Stimulated activated CD8-positive, alpha-beta memory T cell treated with anti-CD3 and anti-CD28 coated beads, Interleukin-7, amount 100 ng/mL, for 24 hours (primary cell): Measurements from ENCODE around the gene KRTAP3-2.

ENCODE experiments used
- DNase-seq: peaks from one replicate; pipeline ENCODE4 v3.0.0-alpha.2; 2020; ENCODE audit warnings: low read depth

KRTAP3-2 gene

GRCh38 chr17:41010441-41010840 is 10.7 kb upstream of the KRTAP3-2 start:
- no peak for DNase-seq

GRCh38 chr17:41009936-41010335 is 10.2 kb upstream of the KRTAP3-2 start:
- DNase-seq: no peak

- DNase-seq: no peak
These were observed 9.6 kb upstream of the KRTAP3-2 start for GRCh38 chr17:41009301-41009760.

GRCh38 chr17:41008811-41009210 is 9.1 kb upstream of the KRTAP3-2 start, which contains the start of gene KRTAP3-1:
TSS of gene KRTAP3-1 (minus strand) at chr17:41009128. CDS start at chr17:41009074, 54 bp downstream.
- no peak for DNase-seq

- DNase-seq: no peak
These were observed 4.7 kb upstream of the KRTAP3-2 start for GRCh38 chr17:41004397-41004796.

GRCh38 chr17:41003926-41004325 is 4.2 kb upstream of the KRTAP3-2 start:
- DNase-seq: no peak

DNA sequence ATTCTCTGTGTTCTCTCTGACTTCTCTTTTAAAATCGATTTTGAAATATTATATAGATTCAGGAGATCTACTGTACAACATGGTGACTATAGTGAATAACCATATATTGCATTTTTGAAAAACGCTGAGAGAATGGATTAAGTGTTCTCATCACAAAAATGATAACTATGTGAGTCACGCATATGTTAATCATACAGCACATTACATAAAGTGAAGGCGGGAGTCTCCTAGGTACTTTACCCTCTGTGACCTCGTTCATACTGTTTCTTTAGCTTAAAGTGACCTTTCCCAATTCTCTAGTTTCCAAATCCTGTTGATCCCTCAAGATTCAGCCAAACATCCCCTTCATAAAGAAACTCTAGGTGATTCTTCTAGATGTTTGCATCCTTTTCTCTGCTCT is 3.1 kb upstream of the KRTAP3-2 start:
- DNase-seq: no peak

GRCh38 chr17:41001795-41002194 is 2.1 kb upstream of the KRTAP3-2 start:
- DNase-seq: no peak

- no peak for DNase-seq
These were observed 2.3 kb downstream of the KRTAP3-2 start for GRCh38 chr17:40997361-40997760.

DNA sequence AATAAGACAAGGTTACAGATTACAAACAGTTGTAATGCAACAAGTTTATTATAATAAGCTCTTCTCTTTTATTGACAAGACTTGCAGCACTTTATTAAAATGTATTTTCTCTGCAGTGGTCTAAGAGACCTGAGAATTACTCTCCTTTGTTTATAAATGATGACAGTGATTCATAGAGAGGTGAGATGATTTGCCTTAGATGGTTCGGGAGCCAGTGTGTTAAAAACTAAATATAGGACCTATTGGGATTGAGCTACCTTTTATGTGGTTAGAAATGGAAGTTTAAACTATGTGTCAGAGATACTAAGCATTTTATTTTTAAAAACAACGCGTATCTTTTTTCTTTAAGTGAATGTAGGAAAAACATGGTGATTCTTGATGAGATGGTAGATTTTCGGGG is 2.9 kb downstream of the KRTAP3-2 start:
- no peak for DNase-seq

DNA sequence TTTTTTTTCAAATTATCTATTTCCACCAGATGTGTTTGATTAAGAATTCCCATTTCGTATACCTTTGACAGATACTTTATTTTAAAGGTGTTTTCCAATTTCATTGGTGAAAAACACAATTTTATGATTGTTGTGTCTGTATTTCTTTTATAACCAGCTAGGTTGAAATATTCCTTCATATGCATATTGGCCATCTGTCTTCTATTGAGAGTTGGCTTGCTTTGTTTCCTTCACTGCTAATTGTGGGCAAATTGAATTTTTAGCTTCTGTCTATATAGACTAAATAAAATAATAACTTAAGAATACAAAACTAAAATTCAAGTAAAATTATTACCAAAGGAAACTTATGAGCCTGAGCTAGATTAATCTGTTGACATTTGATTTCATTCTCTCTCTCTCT is 4.6 kb downstream of the KRTAP3-2 start:
- no peak for DNase-seq

GRCh38 chr17:40993839-40994238 is 5.9 kb downstream of the KRTAP3-2 start, which contains the start of gene KRTAP3-3:
TSS of gene KRTAP3-3 (minus strand) at chr17:40994164. CDS start at chr17:40994097, 67 bp downstream.
- no peak for DNase-seq

DNA sequence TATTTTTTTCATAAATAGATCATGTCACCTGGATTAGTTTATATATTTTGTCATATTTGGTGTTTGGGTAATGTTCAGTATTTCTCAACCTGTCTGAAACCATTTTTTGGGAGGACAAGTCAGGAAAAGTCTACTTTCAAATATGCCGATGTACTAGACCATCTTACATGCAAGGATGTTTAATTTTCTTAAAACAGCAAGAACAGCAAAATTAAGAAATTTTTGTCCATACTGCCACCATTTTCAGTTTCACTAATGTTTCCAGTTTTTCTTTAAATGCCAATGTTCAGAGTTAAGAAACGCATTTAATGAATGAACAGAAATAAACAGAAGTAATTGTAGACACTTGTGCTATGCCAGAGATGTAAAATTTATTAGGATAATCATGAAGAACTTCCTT is 6.6 kb downstream of the KRTAP3-2 start:
- DNase-seq: no peak

- DNase-seq: no peak
These were observed 7.0 kb downstream of the KRTAP3-2 start for GRCh38 chr17:40992666-40993065.

DNA sequence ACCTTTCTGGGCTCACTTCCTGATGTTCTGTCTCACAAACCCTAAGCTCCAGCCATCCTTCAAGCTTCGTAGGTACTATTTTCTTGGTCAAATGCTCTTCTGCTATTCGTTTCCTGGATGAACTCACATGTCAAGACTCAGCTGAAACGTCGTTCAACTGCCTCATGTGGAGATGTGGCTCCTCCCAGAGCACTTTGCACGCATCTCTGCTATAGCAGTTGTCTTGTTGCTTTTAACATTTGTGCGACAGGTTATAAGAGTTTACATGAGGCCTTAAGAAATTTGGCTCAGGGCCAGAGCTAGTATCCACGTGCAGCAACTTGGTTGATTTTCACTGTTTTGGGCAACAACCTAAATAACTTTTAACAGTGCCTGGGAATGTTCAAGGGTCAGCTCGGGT is 12.8 kb downstream of the KRTAP3-2 start:
- no peak for DNase-seq

DNA sequence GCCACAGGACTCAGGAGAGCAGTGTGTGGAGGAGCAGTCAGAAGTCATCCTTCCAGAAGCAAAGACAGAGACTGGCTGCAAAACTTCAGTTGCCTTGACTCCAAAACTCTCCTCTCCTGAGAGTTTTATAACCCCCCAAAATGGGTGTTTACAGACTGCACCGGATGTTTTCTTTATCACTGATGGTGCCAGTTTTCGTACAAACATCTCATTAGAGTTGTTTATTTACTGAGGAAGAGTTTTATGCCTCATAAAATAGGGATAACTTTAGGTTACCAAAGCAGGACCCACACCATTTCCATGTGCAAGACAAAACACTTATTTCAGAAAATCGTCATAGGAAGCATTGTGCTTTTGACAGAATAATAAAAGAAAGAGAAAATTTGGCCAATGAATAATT is 15.5 kb downstream of the KRTAP3-2 start, which contains the start of gene KRT40:
Gene KRT40 (minus strand): TSS at position 101 of the 400 bp plus-strand sequence. CDS start 53 bp downstream, at position 48.
- DNase-seq: no peak

GRCh38 chr17:40981115-40981514 is 18.6 kb downstream of the KRTAP3-2 start:
- DNase-seq: no peak

GRCh38 chr17:40980596-40980995 is 19.1 kb downstream of the KRTAP3-2 start:
- DNase-seq: no peak

DNA sequence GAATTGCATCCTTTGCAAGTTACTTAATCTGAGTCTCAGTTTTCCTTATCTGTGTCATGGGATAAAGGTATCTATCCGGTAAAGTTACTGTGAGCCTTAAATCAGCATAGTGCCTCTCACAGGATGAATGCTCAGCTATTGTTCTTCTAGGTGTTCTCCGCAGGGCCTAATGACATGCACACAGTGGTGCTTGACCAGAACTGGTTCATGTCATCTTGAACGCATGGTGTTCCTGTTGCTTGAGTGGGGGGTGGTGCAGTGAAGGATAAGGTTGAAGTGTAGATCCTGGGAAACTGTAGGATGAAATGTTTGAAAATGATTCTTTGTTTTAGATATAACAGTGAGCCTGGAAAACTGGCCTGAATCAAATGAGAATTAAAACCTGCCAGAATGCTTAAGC is 19.6 kb downstream of the KRTAP3-2 start:
- no peak for DNase-seq

- no peak for DNase-seq
These were observed 21.0 kb downstream of the KRTAP3-2 start for GRCh38 chr17:40978575-40979151.

DNA sequence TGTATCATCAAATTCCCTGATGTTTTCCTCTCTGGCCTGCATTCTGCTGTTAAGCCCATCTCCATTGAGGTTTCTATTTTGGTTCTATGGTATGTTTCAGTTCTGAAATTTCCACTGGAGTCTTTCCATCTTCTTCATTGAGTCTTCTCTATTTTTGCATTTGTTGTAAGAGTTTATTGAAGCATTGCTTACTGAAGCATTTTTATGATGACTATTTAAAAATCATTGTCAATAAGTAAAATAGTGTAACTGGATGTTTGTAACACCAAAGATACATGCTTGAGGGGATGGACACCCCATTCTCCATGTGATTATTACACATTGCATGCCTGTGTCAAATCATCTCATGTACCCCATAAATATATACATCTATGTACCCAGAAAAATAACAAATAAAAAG is 24.2 kb downstream of the KRTAP3-2 start:
- no peak for DNase-seq

- no peak for DNase-seq
These were observed 25.3 kb downstream of the KRTAP3-2 start for GRCh38 chr17:40974366-40974765.

GRCh38 chr17:40967582-40967981 is 32.1 kb downstream of the KRTAP3-2 start:
- no peak for DNase-seq

- DNase-seq: no peak
These were observed 32.9 kb downstream of the KRTAP3-2 start, which contains the start of gene KRT39 for GRCh38 chr17:40966848-40967247. TSS of gene KRT39 (minus strand) at chr17:40966948. CDS start at chr17:40966856, 92 bp downstream.
